ENCODE measurements around the gene LY86. TPM values are rescaled to one million over a fixed set of nuclear protein-coding genes. Genes with fewer than 3 reads are reported as not detected.

LY86 gene
- total and polyA plus RNA-seq, 10 of the 15 experiments (the other 5 are each of a cell fraction or from before 2014, with no cell fraction given), result 68.2 to 457 (median 128) TPM

- TF ChIP-seq ATF2 (IDR thresholded peaks at IDR 0.05; ENCODE audit: low read length), result no peak
- peak; percentile 83 for TF ChIP-seq SMAD5 (IDR thresholded peaks at IDR 0.05; ENCODE audit: low read depth)
- no peak for TF ChIP-seq NRF1 (conservative IDR thresholded peaks at IDR 0.05; ENCODE audit: low read depth, low read length)
- TF ChIP-seq ZNF24 (IDR thresholded peaks at IDR 0.05), result peak; percentile 43; the same call in 1 of the 2 replicates
- TF ChIP-seq ZNF217 (IDR thresholded peaks at IDR 0.05), result 0 out of 2 replicates have a peak, but pooled peaks have one; percentile 12
- TF ChIP-seq MTA3 (IDR thresholded peaks at IDR 0.05; ENCODE audit: borderline replicate concordance, low read length), result no peak
- TF ChIP-seq CTCF (IDR thresholded peaks at IDR 0.05 in 2 of 3, conservative IDR thresholded peaks at IDR 0.05 in 1 of 3; ENCODE audit: control insufficient read depth in 2 of 3, extremely low read depth in 1 of 3, insufficient read depth in 1 of 3, low read depth in 3 of 3, low read length in 3 of 3), result peak in 1 of 3 experiments; percentile 23; a peak in 2 of 6 replicates
- TF ChIP-seq E4F1 (IDR thresholded peaks at IDR 0.05; ENCODE audit: borderline replicate concordance, partially characterized antibody), result no peak
- no peak; the same call in 1 of the 2 replicates for TF ChIP-seq NBN (IDR thresholded peaks at IDR 0.05)
- peak; percentile 88 for TF ChIP-seq POLR2AphosphoS5 (IDR thresholded peaks at IDR 0.05; ENCODE audit: low read length)
- TF ChIP-seq CREB1 (IDR thresholded peaks at IDR 0.05; ENCODE audit: low read depth), result no peak
- peak; percentile 24; the same call in 1 of the 2 replicates for TF ChIP-seq TAF1 (IDR thresholded peaks at IDR 0.05; ENCODE audit: borderline replicate concordance, low read depth, low read length)
- peak; percentile 67; the same call in 1 of the 2 replicates for TF ChIP-seq IRF4 (IDR thresholded peaks at IDR 0.05; ENCODE audit: low read depth, low read length)
- no peak for TF ChIP-seq ZBTB33 (IDR thresholded peaks at IDR 0.05)
- TF ChIP-seq CHD2 (IDR thresholded peaks at IDR 0.05; ENCODE audit: borderline replicate concordance, low read depth, low read length), result peak; percentile 66; the same call in 1 of the 2 replicates
- peak; percentile 90 for TF ChIP-seq RELB (IDR thresholded peaks at IDR 0.05; ENCODE audit: low read depth)
- peak; percentile 74; the same call in 1 of the 2 replicates for TF ChIP-seq TBL1XR1 (IDR thresholded peaks at IDR 0.05; ENCODE audit: low read depth, low read length)
- no peak for TF ChIP-seq SREBF2 (IDR thresholded peaks at IDR 0.05; ENCODE audit: low read length)
- TF ChIP-seq NR2C2 (IDR thresholded peaks at IDR 0.05; ENCODE audit: borderline replicate concordance, control insufficient read depth, insufficient read length, low read depth), result no peak
- TF ChIP-seq ZSCAN29 (IDR thresholded peaks at IDR 0.05), result no peak
Observed at GRCh38 chr6:6588064-6588923, at the start of gene LY86 (continued).

Measured in GM12878 (cell line).